Immature natural killer cell (primary cell): ENCODE results near the gene FICD. TPM values are rescaled to one million over a fixed set of nuclear protein-coding genes. Genes with fewer than 3 reads are reported as not detected.
"Not testable (repeated sequence)": the region's sequence is repeated elsewhere in the genome, so short reads cannot be mapped to it uniquely, and the experiment has no call there.

Experiments
- DNase-seq, 3 donors: peaks; one replicate each; pipeline ENCODE4 v3.0.0; 2022; ENCODE audit warnings: mixed read lengths in 1 of 3
- H3K27ac Mint-ChIP-seq, 6 donors: one replicate each; pipeline ENCODE4 v1.8.0; 2020; ENCODE audit warnings: mixed read lengths in 6 of 6, mild to moderate bottlenecking in 5 of 6, inconsistent platforms in 4 of 6, moderate library complexity in 3 of 6
- H3K27me3 Mint-ChIP-seq, 3 donors: one replicate each; pipeline ENCODE4 v1.8.0; 2020 to 2021; ENCODE audit warnings: low read depth in 3 of 3, mild to moderate bottlenecking in 3 of 3, mixed read lengths in 3 of 3, moderate library complexity in 3 of 3, inconsistent platforms in 1 of 3
- H3K36me3 Mint-ChIP-seq, 3 donors: one replicate each; pipeline ENCODE4 v1.8.0; 2020; ENCODE audit warnings: mixed read lengths in 3 of 3, inconsistent platforms in 2 of 3, mild to moderate bottlenecking in 2 of 3
- H3K4me1 Mint-ChIP-seq, 2 donors: one replicate each; pipeline ENCODE4 v1.8.0; 2020; ENCODE audit warnings: inconsistent platforms in 2 of 2, mild to moderate bottlenecking in 2 of 2, mixed read lengths in 2 of 2, moderate library complexity in 1 of 2
- H3K4me3 Mint-ChIP-seq, 5 donors: one replicate each; pipeline ENCODE4 v1.8.0; 2020; ENCODE audit warnings: mild to moderate bottlenecking in 5 of 5, mixed read lengths in 5 of 5, inconsistent platforms in 3 of 5, moderate library complexity in 3 of 5
- H3K9me3 Mint-ChIP-seq, 6 donors: one replicate each; pipeline ENCODE4 v1.8.0; 2020; ENCODE audit warnings: mild to moderate bottlenecking in 6 of 6, mixed read lengths in 6 of 6, inconsistent platforms in 4 of 6, moderate library complexity in 3 of 6
- polyA plus RNA-seq, 3 donors: library from polyadenylated mRNA; unstranded; fragments of 300-500 nt; fragmentation: Illumina TruSeq; gene quantifications; one replicate each; pipeline ENCODE4 v1.2.3, GENCODE V29; 2021

The FICD gene
- polyA plus RNA-seq, 3 donors from 2014 or later = 1.3 to 6.7 (median 2.3) TPM

- H3K27ac Mint-ChIP-seq = peak overlapping the region in 5 of 6 donors; percentile 6 to 89 (median 32)
- DNase-seq = no peak
- peak overlapping the region in 1 of 5 donors; percentile 11 for H3K4me3 Mint-ChIP-seq
- peaks cover 17 to 19% of the 10 kb centered on the region in 2 donors for H3K4me1 Mint-ChIP-seq
- peaks cover 16 to 56% (median 28%) of the 10 kb centered on the region in 3 donors for H3K36me3 Mint-ChIP-seq
- no peaks in the 10 kb centered on the region for H3K9me3 Mint-ChIP-seq
- H3K27me3 Mint-ChIP-seq = no peaks in the 10 kb centered on the region
Observed at GRCh38 chr12:108527166-108527496, 12.1 kb downstream of the FICD start.

- Mint-ChIP-seq H3K36me3 (peaks cover 14 to 61% (median 26%) of the 10 kb centered on the region in 3 donors), H3K27me3 (no peaks in the 10 kb centered on the region), H3K9me3 (no peaks in the 10 kb centered on the region), H3K27ac (peak overlapping the region in 1 of 6 donors; percentile 73), H3K4me3 (no peak overlapping the region), H3K4me1 (peaks cover 17 to 19% of the 10 kb centered on the region in 2 donors)
- DNase-seq = no peak
Observed at GRCh38 chr12:108530161-108530560, 15.1 kb downstream of the FICD start.

GRCh38 chr12:108531929-108532848 lies 17.1 kb downstream of the FICD start:
- no peak overlapping the region for H3K4me3 Mint-ChIP-seq
- no peaks in the 10 kb centered on the region for H3K9me3 Mint-ChIP-seq
- DNase-seq = no peak
- peaks cover 13 to 60% (median 35%) of the 10 kb centered on the region in 3 donors for H3K36me3 Mint-ChIP-seq
- no peaks in the 10 kb centered on the region for H3K27me3 Mint-ChIP-seq
- peaks cover 3 to 8% of the 10 kb centered on the region in 2 donors for H3K4me1 Mint-ChIP-seq
- no peak overlapping the region for H3K27ac Mint-ChIP-seq

- peaks cover 4 to 29% of the 10 kb centered on the region in 2 donors for H3K4me1 Mint-ChIP-seq
- peaks cover 7 to 51% (median 23%) of the 10 kb centered on the region in 3 donors for H3K36me3 Mint-ChIP-seq
- no peak for DNase-seq
- no peak overlapping the region for H3K4me3 Mint-ChIP-seq
- H3K9me3 Mint-ChIP-seq = no peaks in the 10 kb centered on the region
- peak overlapping the region in 2 of 6 donors; percentile 15 to 41 for H3K27ac Mint-ChIP-seq
- no peaks in the 10 kb centered on the region for H3K27me3 Mint-ChIP-seq
Observed at GRCh38 chr12:108538146-108538545, 23.1 kb downstream of the FICD start.

GRCh38 chr12:108538616-108539195 lies 23.6 kb downstream of the FICD start:
- H3K9me3 Mint-ChIP-seq = no peaks in the 10 kb centered on the region
- no peak overlapping the region for H3K27ac Mint-ChIP-seq
- no peak overlapping the region for H3K4me3 Mint-ChIP-seq
- no peak for DNase-seq
- peaks cover 4 to 33% of the 10 kb centered on the region in 2 donors for H3K4me1 Mint-ChIP-seq
- peaks cover 6 to 51% (median 25%) of the 10 kb centered on the region in 3 donors for H3K36me3 Mint-ChIP-seq
- H3K27me3 Mint-ChIP-seq = no peaks in the 10 kb centered on the region

- Mint-ChIP-seq H3K27me3 (no peaks in the 10 kb centered on the region), H3K4me1 (peaks cover 10 to 38% of the 10 kb centered on the region in 2 donors), H3K4me3 (no peak overlapping the region), H3K27ac (peak overlapping the region in 1 of 6 donors; percentile 9), H3K9me3 (no peaks in the 10 kb centered on the region), H3K36me3 (peaks cover 6 to 38% (median 10%) of the 10 kb centered on the region in 3 donors)
- no peak for DNase-seq
Observed at GRCh38 chr12:108542320-108542719, 27.2 kb downstream of the FICD start.

- H3K27ac Mint-ChIP-seq = peak overlapping the region in 1 of 6 donors; percentile 31
Observed at GRCh38 chr12:108543652-108544051, 28.6 kb downstream of the FICD start.

GRCh38 chr12:108547686-108548085 lies 32.6 kb downstream of the FICD start:
- Mint-ChIP-seq H3K27ac (no peak overlapping the region), H3K36me3 (peaks cover 10 to 32% (median 14%) of the 10 kb centered on the region in 3 donors), H3K9me3 (no peaks in the 10 kb centered on the region), H3K27me3 (no peaks in the 10 kb centered on the region), H3K4me3 (no peak overlapping the region), H3K4me1 (peaks cover 36 to 55% of the 10 kb centered on the region in 2 donors)
- DNase-seq = no peak

More at GRCh38 chr12:108543652-108544051, 28.6 kb downstream of the FICD start:
- no peak for DNase-seq
- Mint-ChIP-seq H3K36me3 (peaks cover 10 to 36% (median 14%) of the 10 kb centered on the region in 3 donors), H3K4me1 (peaks cover 13 to 34% of the 10 kb centered on the region in 2 donors), H3K27me3 (no peaks in the 10 kb centered on the region), H3K9me3 (no peaks in the 10 kb centered on the region), H3K4me3 (no peak overlapping the region)

- no peak for DNase-seq
- Mint-ChIP-seq H3K9me3 (no peaks in the 10 kb centered on the region), H3K27ac (peak overlapping the region in 1 of 6 donors; percentile 10), H3K4me1 (peaks cover 43 to 61% of the 10 kb centered on the region in 2 donors), H3K4me3 (no peak overlapping the region), H3K36me3 (peaks cover 6 to 24% (median 11%) of the 10 kb centered on the region in 3 donors), H3K27me3 (no peaks in the 10 kb centered on the region)
Observed at GRCh38 chr12:108548954-108549521, 34.0 kb downstream of the FICD start.

- Mint-ChIP-seq H3K27me3 (no peaks in the 10 kb centered on the region), H3K36me3 (peaks cover 4 to 17% (median 8%) of the 10 kb centered on the region in 3 donors), H3K27ac (peak overlapping the region in 5 of 6 donors; percentile 13 to 73 (median 31)), H3K4me1 (peaks cover 58 to 80% of the 10 kb centered on the region in 2 donors), H3K9me3 (no peaks in the 10 kb centered on the region), H3K4me3 (peak overlapping the region in 4 of 5 donors; percentile 7 to 57 (median 39))
- DNase-seq = no peak
Observed at GRCh38 chr12:108551535-108551934, 36.5 kb downstream of the FICD start.

- Mint-ChIP-seq H3K4me1 (peaks cover 68 to 95% of the 10 kb centered on the region in 2 donors), H3K4me3 (no peak overlapping the region), H3K27me3 (no peaks in the 10 kb centered on the region), H3K27ac (no peak overlapping the region), H3K9me3 (no peaks in the 10 kb centered on the region), H3K36me3 (peaks cover 0 to 4% (median 0%) of the 10 kb centered on the region in 3 donors)
- DNase-seq = no peak
Observed at GRCh38 chr12:108553799-108554198, 38.7 kb downstream of the FICD start.

- H3K4me1 Mint-ChIP-seq = peaks cover 73 to 96% of the 10 kb centered on the region in 2 donors
- H3K9me3 Mint-ChIP-seq, DNase-seq, H3K4me3 Mint-ChIP-seq, H3K36me3 Mint-ChIP-seq, H3K27me3 Mint-ChIP-seq: not testable (repeated sequence)
- H3K27ac Mint-ChIP-seq = peak overlapping the region in 1 of 6 donors; percentile 4
Observed at GRCh38 chr12:108555383-108555782, 40.3 kb downstream of the FICD start.

- H3K36me3 Mint-ChIP-seq = peaks cover 0 to 4% (median 0%) of the 10 kb centered on the region in 3 donors
Observed at GRCh38 chr12:108559007-108559655, 44.1 kb downstream of the FICD start.

More at GRCh38 chr12:108559007-108559655, 44.1 kb downstream of the FICD start:
- H3K4me1 Mint-ChIP-seq = peaks cover 74 to 91% of the 10 kb centered on the region in 2 donors
- DNase-seq = no peak
- H3K27ac Mint-ChIP-seq = peak overlapping the region; percentile 28 to 100 (median 82)
- H3K4me3 Mint-ChIP-seq = peak overlapping the region in 4 of 5 donors; percentile 51 to 100 (median 80)
- no peaks in the 10 kb centered on the region for H3K9me3 Mint-ChIP-seq
- H3K27me3 Mint-ChIP-seq = peaks cover 2 to 11% (median 6%) of the 10 kb centered on the region in 3 donors
